ENCODE measurements around the gene DIDO1.

DIDO1 gene

DNA sequence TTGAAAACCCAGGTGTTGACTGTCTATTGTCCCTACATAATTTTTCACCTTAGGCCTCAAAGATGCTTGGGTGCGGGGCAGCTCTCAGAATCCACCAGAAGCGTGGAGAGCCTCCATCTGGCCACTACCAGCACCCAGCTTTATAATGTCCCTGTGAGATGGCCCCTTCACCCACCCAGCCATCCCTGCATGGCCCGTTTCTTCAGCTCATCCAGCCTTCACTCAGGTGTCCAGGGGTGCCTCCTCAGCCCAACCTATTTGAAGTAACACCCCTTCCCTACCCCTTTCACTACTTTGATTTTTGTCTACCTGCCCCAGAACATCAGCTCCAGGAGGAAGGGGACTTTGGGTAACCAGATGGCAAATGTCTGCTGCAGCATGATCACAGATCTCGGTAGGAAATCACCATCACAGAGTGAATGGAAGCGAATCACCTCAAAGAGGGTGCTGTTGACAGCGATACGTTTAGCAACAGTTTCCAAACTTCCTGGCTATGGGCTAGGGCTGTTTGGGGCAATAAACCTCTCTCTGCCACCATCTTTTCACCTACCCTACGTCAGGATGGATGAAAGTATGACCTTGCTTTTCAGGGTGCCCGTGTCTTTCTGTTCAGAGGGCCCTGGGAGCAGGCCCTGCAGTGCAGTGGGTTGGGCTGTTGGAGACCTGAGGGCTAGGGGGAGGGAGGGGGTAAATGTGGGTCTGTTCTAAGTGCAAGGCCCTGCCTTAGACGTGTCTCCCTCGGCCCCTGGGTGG, 25.0 kb upstream of the DIDO1 start:
- no peak for DNase-seq (ENCODE audit: low spot score)

- no peak for DNase-seq (ENCODE audit: low spot score)
Measured at GRCh38 chr20:62950741-62951140, 24.4 kb upstream of the DIDO1 start.

- DNase-seq (ENCODE audit: low spot score), result no peak
Measured at GRCh38 chr20:62949962-62950361, 23.7 kb upstream of the DIDO1 start.

DNA sequence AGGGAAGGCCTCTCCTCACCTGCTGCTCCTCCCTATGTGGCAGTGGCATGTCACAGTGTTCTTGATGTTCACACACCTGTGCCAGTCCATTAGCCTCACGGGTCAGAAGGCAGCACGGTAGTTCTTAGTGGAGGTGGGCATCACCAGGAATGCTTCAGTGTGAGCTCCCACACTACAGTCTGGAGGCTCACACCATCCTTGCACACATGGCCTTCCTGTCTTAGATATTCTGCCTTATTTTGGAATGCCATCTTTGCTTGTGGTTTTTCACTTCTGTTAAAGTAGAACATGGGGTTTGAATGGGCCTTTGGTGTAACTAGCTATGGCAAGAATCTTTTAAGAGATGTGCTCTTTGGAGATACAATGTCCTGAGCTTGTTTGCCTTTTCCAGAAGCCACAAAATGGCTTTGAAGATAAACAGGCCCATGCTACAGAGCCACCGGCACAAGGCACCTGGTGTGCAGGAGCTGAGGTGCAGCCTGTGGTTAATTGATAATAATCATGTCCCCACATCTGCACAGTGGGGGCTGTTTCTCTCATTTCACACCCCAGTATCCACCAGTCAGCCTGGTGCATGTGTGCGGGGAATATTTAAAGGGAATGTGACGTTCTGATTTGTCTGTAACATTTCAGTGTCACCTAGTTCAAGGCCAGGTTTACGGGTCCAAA, 23.0 kb upstream of the DIDO1 start:
- DNase-seq (ENCODE audit: low spot score), result no peak

DNA sequence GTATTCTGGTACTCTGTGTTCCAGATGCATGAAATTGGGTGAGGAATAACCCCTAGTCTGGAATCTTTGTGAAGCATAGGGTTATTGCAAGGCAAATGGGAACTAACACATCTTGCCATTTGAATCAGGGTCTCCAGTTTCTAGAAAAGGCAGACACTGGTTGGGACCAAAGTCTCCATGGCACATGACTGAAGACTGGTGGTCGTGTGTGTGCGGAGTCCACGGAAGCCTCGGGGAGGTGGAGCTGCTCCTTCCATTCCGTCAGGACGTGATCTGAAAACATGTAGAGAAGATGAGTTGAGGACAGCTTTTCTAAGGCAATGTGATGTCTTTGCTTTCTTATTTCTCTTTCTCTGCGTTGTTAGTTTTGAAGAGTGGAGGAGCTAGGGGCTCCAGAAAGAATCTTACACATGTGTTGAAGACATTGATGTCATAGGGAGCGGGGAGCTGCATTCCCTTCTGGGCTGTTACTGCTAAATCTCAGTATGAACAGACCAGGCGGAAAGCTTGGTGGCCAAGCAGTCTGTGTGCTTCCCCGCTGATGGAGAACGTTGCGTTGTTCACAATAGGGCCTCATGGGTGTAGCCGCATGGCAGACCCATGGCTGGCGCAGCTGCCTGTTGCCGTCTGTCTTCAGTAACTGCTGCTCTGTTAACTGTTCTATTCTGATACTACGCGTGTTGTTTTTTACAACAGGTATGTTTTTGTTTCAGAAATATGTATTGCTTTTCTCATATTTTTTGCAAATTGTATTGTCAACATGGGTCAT, 21.4 kb upstream of the DIDO1 start:
- no peak for DNase-seq (ENCODE audit: low spot score)

GRCh38 chr20:62946918-62947317, 20.6 kb upstream of the DIDO1 start:
- no peak for DNase-seq (ENCODE audit: low spot score)

DNA sequence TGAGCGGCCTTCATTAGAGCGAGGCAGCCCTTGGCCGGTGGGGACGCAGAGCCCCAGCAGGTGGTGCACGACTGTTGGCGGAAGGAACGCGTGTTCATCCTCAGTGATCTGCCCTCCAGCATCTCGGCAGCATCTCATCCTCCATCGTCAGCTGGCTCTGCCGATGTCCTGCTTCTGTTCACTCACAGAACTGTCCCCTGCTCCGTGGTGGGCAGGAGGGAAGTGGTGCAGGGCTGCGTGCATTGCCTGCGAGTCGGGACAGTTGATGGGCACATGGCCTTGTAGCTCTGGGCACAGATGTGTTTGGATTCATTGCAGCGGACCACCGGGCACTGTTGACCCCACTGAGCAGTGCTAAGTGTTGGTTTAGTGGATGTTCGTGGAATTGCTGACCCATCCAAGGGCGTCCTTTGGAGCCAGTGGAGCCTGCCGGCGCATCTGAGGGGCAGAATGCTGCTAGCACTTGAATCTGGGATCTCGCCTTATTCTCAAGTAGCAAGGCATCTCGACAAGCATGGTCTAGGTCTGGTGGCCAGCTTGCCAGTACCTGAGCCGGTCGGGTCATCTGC, 19.6 kb upstream of the DIDO1 start:
- no peak for DNase-seq (ENCODE audit: low spot score)

DNA sequence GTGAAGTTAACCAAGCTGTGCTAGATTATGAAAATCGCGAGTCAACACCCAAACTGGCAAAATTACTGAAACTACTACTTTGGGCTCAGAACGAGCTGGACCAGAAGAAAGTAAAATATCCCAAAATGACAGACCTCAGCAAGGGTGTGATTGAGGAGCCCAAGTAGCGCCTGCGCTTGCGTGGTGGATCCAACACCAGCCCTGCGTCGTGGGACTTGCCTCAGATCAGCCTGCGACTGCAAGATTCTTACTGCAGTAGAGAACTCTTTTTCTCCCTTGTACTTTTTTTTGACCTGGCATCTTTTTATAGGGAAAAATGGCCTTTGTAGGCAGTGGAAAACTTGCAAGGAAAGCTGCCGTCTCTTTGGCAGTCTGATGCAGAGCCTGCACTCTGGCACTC, 18.4 kb upstream of the DIDO1 start:
- no peak for DNase-seq (ENCODE audit: low spot score)

- no peak for DNase-seq (ENCODE audit: low spot score)
Measured at GRCh38 chr20:62944184-62944583, 17.9 kb upstream of the DIDO1 start.

DNA sequence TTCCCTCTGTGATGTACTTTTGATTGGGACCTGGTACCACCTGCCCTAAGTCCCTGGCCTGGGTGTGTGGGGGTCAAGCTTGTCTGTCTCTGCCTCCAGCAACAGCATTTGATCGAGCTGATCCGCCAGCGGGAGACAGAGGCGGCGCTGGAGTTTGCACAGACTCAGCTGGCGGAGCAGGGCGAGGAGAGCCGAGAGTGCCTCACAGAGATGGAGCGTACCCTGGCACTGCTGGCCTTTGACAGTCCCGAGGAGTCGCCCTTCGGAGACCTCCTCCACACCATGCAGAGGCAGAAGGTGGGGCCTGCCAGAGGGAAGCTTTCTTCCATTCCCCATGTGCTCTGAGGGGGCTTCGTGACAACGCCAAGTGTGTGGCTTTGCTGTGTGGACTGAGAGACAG, 17.1 kb upstream of the DIDO1 start:
- no peak for DNase-seq (ENCODE audit: low spot score)

- DNase-seq (ENCODE audit: low spot score), result no peak
Measured at GRCh38 chr20:62942456-62942855, 16.2 kb upstream of the DIDO1 start.

- no peak for DNase-seq (ENCODE audit: low spot score)
Measured at GRCh38 chr20:62941792-62942191, 15.5 kb upstream of the DIDO1 start.

DNA sequence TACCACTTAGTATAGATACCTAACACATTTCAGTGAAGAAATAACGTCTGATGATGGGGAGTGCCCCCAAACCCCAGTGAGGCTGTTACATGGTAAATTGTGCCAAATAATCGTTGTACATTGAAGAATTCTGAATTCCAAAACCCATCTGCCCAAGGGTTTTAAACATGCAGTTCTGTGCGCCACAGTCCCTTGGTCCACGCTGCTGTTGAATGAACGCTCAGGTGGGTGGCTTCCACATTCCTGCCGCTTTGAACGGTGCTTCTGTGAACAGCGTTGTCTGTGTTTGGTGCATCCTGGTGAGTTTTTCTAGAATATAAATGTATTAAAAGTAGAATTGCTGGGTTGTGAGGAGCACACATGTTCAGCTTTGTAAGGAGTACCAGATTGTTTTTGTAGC, 14.6 kb upstream of the DIDO1 start:
- DNase-seq (ENCODE audit: low spot score), result no peak

DNA sequence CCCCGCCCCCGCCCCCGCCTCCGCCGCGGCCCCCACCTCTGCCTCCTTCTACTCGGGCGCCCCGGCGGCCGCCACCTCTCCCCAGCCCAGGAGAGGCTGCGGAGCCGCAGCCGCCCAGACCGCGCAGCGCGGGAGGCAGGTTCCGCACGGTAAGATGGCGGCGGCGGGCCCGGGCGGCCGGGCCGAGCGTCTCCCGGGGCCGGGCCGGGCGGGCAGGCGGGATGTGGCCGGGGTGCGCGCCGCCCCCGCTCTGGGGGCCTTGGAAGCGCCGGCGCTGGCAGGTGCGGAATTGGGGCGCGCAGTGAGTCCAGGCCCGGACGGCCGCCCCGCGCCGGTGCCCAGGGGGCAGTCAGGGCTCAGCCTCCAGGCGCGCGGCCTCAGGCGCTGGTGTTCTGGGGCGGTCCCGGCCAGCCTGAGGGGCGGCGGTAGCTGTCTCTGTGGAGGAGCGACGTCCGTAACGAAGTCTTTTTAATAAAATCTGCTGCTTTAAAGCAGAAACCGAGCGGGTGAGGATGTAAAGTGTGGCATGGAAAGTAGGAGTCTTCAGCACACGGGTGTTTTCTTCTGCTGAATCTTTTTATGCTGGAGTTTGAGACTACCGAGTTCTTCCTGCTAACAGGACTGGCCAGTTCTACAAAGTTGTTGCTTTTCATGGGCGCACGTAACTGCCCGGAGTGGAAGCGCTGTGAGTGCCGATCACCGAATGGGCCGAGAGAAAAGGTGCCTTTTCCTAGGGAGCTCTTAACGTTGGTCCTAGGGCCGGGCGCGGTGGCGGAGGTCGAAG, 12.0 kb upstream of the DIDO1 start, which contains the start of gene GID8:
Gene GID8 (plus strand): TSS at position 43 of the 784 bp plus-strand sequence. CDS start 3,356 bp downstream, outside the sequence.
- DNase-seq (ENCODE audit: low spot score), result no peak

- DNase-seq (ENCODE audit: low spot score), result peak; percentile 97
Measured at GRCh38 chr20:62937268-62938104, 11.2 kb upstream of the DIDO1 start.

GRCh38 chr20:62935968-62936585, 9.8 kb upstream of the DIDO1 start:
- no peak for DNase-seq (ENCODE audit: low spot score)

DNA sequence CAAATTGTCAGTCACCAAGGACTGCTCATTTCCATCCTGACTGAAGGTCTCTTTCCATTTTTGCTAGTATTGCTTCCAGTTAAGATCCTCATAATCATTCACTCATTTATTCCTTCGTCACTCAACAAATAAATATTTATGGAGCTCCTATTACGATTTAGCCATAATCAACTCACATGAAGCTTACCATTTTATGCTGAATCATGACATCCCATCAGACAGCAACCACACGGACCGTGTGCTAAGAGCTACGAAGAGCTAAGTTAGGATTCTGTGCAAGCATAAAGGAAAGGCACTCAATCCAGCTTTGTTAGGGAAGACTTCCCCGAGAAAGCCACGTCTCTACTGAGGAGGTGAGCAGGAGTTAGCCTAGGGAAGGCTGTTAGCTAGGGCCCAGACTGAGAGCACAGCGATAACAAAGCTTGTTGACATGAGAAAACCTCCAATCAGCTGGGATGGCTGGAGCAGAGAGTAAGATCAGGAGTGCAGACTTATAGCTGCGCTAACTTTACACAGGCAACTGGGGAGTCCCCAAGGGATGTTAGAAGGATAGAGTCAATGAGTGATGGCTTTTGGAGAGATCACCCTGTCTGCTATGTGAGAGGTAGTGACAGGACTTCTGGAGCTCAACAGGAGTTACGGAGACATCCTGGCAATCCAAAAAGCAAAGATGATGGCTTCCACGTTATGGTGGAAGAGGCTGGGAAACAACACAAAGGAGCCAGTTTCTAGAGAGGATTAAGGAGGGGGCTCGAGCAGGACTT, 9.1 kb upstream of the DIDO1 start:
- no peak for DNase-seq (ENCODE audit: low spot score)

- no peak for DNase-seq (ENCODE audit: low spot score)
Measured at GRCh38 chr20:62933966-62934365, 7.7 kb upstream of the DIDO1 start.

GRCh38 chr20:62931464-62931863, 5.2 kb upstream of the DIDO1 start:
- DNase-seq (ENCODE audit: low spot score), result no peak
